ENCODE data around the gene SLC9A8.

DNA sequence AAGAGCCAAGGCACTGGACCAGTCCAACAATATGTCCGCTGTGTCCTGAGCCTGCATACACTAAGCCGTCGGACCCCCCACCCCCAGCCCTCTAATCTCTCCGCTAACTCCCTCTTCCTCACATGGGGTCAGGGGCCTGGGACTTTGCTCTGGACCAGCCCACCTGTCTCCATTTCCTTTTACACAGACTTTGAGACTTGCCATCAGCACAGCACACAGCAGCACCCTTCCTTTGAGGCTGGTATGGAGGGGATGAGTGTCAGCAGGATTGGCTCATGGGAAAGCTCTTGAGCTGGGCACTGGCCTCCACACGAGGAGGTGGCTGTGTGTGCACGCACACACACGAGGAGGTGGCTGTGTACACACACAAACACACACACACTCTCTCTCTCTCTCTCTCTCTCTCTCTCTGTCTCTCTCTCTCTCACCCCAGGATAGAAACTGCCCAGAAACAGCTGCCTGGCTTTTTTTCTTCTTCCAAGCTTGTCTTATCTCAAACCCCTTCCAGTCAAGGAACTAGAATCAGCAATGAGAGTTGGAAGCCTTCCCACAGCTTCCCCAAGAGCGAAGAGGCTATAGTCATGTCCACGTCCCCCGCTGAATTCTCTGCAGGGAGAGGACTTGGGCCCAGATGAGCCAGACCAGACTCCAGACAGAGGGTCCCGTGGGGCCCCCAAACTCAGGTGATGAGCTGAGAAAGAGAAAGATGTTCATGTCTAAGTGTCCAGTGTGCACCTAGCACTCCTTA is 18.6 kb downstream of the SLC9A8 start:
- TF ChIP-seq, protein P1, sequence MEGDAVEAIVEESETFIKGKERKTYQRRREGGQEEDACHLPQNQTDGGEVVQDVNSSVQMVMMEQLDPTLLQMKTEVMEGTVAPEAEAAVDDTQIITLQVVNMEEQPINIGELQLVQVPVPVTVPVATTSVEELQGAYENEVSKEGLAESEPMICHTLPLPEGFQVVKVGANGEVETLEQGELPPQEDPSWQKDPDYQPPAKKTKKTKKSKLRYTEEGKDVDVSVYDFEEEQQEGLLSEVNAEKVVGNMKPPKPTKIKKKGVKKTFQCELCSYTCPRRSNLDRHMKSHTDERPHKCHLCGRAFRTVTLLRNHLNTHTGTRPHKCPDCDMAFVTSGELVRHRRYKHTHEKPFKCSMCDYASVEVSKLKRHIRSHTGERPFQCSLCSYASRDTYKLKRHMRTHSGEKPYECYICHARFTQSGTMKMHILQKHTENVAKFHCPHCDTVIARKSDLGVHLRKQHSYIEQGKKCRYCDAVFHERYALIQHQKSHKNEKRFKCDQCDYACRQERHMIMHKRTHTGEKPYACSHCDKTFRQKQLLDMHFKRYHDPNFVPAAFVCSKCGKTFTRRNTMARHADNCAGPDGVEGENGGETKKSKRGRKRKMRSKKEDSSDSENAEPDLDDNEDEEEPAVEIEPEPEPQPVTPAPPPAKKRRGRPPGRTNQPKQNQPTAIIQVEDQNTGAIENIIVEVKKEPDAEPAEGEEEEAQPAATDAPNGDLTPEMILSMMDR (IDR thresholded peaks at IDR 0.05; ENCODE audit: insufficient read depth, low read length, poor library complexity, severe bottlenecking), result no peak
- TF ChIP-seq EZH2phosphoT487 (conservative IDR thresholded peaks at IDR 0.05; ENCODE audit: low read length), result no peak
